ENCODE measurements around the gene SLC22A13. TPM values are rescaled to one million over a fixed set of nuclear protein-coding genes. Genes with fewer than 3 reads are reported as not detected.

The SLC22A13 gene
- total and polyA plus RNA-seq, 9 of the 15 experiments (the other 6 are each of a cell fraction or from before 2014, with no cell fraction given): 0.09 to 0.49 (median 0.17) TPM; not detected in 3

DNA sequence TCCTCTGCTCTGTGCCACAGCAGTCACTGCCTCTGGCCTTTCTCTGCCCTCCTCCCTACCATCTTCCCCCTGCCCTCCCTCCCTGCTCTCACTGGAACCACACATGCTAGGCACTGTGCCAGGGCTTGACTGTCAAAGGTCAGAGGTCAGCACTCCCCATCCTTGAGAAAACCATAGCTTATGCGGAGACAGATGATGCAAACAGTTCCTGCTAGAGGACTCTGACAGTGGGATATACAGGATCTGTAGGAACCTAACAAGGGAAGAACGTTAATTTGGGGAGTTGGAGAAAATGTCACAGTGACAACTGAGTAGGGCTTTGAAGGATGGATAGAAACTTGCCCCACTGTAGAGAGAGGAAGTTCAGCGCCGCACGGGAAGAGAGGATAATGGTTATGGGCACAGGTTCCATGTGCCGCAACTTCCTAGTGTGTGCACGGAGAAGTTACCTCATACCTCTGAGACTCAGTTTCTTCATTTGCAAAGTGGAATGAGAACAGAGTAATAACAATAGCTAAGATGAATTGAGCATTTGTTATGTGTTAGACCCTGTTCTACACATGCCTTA is 51.7 kb downstream of the SLC22A13 start (continued):
- no peak for TF ChIP-seq HDAC6 (IDR thresholded peaks at IDR 0.05; ENCODE audit: low read depth, low read length)
- no peak for TF ChIP-seq ZNF311 (CRISPR knock-in tag; IDR thresholded peaks at IDR 0.05)
- no peak for TF ChIP-seq GABPA (tag; conservative IDR thresholded peaks at IDR 0.05; ENCODE audit: low read depth)
- TF ChIP-seq POLR2B (IDR thresholded peaks at IDR 0.05; ENCODE audit: low read depth, partially characterized antibody): no peak
- TF ChIP-seq HOXB6 (CRISPR knock-in tag; IDR thresholded peaks at IDR 0.05; ENCODE audit: borderline replicate concordance): no peak
- TF ChIP-seq SPI1 (IDR thresholded peaks at IDR 0.05; ENCODE audit: borderline replicate concordance, low read depth, low read length): 0 out of 2 replicates have a peak, but pooled peaks have one; percentile 3
- no peak for TF ChIP-seq ARNT (IDR thresholded peaks at IDR 0.05)
- TF ChIP-seq IFI16 (CRISPR knock-in tag; IDR thresholded peaks at IDR 0.05): no peak
- TF ChIP-seq ADNP (tag; IDR thresholded peaks at IDR 0.05): no peak
- peak; percentile 43 for TF ChIP-seq NFIC (IDR thresholded peaks at IDR 0.05)
- no peak for TF ChIP-seq NR2C2 (CRISPR knock-in tag; IDR thresholded peaks at IDR 0.05)
- peak; percentile 81 for TF ChIP-seq NR2C2 (tag; IDR thresholded peaks at IDR 0.05)
- TF ChIP-seq NR2C1 (IDR thresholded peaks at IDR 0.05): peak; percentile 58
- peak; percentile 86 for TF ChIP-seq NR2C1 (tag; IDR thresholded peaks at IDR 0.05)

All from K562 (cell line).